Heart right ventricle (tissue), 16 donors: ENCODE results near the gene BCOR. TPM values are rescaled to one million over a fixed set of nuclear protein-coding genes. Genes with fewer than 3 reads are reported as not detected.

Source experiments
- ATAC-seq, 8 donors: fragments of 200-7000 bp; cut with Tn5 transposase; one replicate each; pipeline ENCODE4 v1.9.1; 2020; ENCODE audit warnings: mild to moderate bottlenecking in 8 of 8, moderate library complexity in 8 of 8, moderate number of reproducible peaks in 1 of 8
- DNase-seq, 2 donors: peaks; one replicate each; pipeline ENCODE4 v3.0.0-alpha.2; 2020
- H3K27ac ChIP-seq, 10 donors: fragments of 200-600 bp; sonication (generic) in 2 of 10; one replicate each; pipeline versions ENCODE4 v1.5.0 to v1.8.0; 2020 to 2022; ENCODE audit warnings: mild to moderate bottlenecking in 3 of 10
- H3K27me3 ChIP-seq, 7 donors: fragments of 200-600 bp; one replicate each; pipeline ENCODE4 v1.8.0; 2021 to 2022; ENCODE audit warnings: mild to moderate bottlenecking in 2 of 7
- H3K36me3 ChIP-seq, 9 donors: fragments of 200-600 bp; sonication (generic) in 1 of 9; one replicate each; pipeline versions ENCODE4 v1.5.0 to v1.8.0; 2020 to 2022; ENCODE audit warnings: mild to moderate bottlenecking in 2 of 9
- H3K4me1 ChIP-seq, 9 donors: fragments of 200-600 bp; sonication (generic) in 1 of 9; one replicate each; pipeline versions ENCODE4 v1.5.0 to v1.8.0; 2020 to 2022; ENCODE audit warnings: mild to moderate bottlenecking in 4 of 9
- H3K4me3 ChIP-seq, 10 donors: fragments of 200-600 bp; sonication (generic) in 2 of 10; one replicate each; pipeline versions ENCODE4 v1.5.0 to v1.8.0; 2020 to 2022; ENCODE audit warnings: mild to moderate bottlenecking in 7 of 10, moderate library complexity in 2 of 10
- H3K9me3 ChIP-seq, 11 donors: fragments of 200-600 bp in 10 of 11; sonication (generic) in 2 of 11; one replicate each; pipeline versions ENCODE4 v1.5.0 to v1.8.0; 2013 to 2022; ENCODE audit warnings: mild to moderate bottlenecking in 2 of 11, control low read depth in 1 of 11, moderate library complexity in 1 of 11
- CTCF ChIP-seq, 9 donors: fragments of 200-600 bp; sonication (generic) in 2 of 9; IDR thresholded peaks; one replicate each; pipeline versions ENCODE4 v1.5.0 to v1.8.0; 2021 to 2022; ENCODE audit warnings: antibody characterized with exemption in 9 of 9, mild to moderate bottlenecking in 5 of 9, moderate library complexity in 1 of 9
- WGBS, 2 donors: extraction: QIAGEN DNeasy Blood & Tissue Kit; methylation state at CpG; one replicate each; pipeline ENCODE4 v1.1.7; 2013; ENCODE audit warnings: inconsistent platforms in 1 of 2; 5-methylcytosine and 5-hydroxymethylcytosine counted together
- intact Hi-C, 10 donors: fragments of 100-400 bp; cut with DNase I; formaldehyde crosslinking; loops; one replicate each; pipeline versions ENCODE4 v1.11.1 to v1.14.2; 2022
- polyA plus RNA-seq, 2 donors: library from polyadenylated mRNA; stranded (reverse); fragments of 200-250 nt; gene quantifications; one replicate each; pipeline ENCODE4 v1.2.3, GENCODE V29; 2013
- total RNA-seq, 10 donors: library from RNA; stranded (reverse); fragmentation: NEBNext Ultra II Directional in 3 of 10; extraction: Animal tissue kit (Norgen Biotek cat#: 25700) in 3 of 10; gene quantifications; one replicate each; pipeline versions ENCODE4 v1.2.1 to v1.2.4, GENCODE V29; 2021 to 2023
- donor health status: Arrhythmogenic right ventricular cardiomyopathy.
- donor health status: ischemic (EF 13 %, LVEDD 7.1; RV severe dilation, severe dysfunction).
- donor health status: healthy with polysubstance abuse.
- donor health status: DM: no; HTN: yes; CAD: no.
- donor health status: DM: no; HTN: no; CAD: no.
- donor health status: ischemic (EF 25% LVEDD 6.9; RV normal size, moderate dysfunction).
- donor health status: ischemic (EF 25% LVEDD 5.7; RV mildly dilated, moderate dysfunction).
- donor health status: healthy.
- donor health status: DM: yes; HTN: yes; CAD: no.
- donor health status: Ischemic cardiomyopathy.
- donor health status: ischemic (EF 35%, LVEDD 5.7; RV mildly dilated, moderate dysfunction).
- donor health status: nonischemic (EF 11% LVEDD 7.7; RV severe dilation, severe dysfunction).
- donor health status: DM: yes; HTN: yes; CAD: no.
- donor health status: PGD.
- donor health status: ischemic (EF 29% LVEDD 5.4; RV normal size, mild dysfunction).
- donor health status: nonischemic (EF 23%, LVEDD 6.1; RV moderate dilation, normal function).

The BCOR gene
- total and polyA plus RNA-seq, 12 donors = 9.1 to 27.2 (median 19.2) TPM

DNA sequence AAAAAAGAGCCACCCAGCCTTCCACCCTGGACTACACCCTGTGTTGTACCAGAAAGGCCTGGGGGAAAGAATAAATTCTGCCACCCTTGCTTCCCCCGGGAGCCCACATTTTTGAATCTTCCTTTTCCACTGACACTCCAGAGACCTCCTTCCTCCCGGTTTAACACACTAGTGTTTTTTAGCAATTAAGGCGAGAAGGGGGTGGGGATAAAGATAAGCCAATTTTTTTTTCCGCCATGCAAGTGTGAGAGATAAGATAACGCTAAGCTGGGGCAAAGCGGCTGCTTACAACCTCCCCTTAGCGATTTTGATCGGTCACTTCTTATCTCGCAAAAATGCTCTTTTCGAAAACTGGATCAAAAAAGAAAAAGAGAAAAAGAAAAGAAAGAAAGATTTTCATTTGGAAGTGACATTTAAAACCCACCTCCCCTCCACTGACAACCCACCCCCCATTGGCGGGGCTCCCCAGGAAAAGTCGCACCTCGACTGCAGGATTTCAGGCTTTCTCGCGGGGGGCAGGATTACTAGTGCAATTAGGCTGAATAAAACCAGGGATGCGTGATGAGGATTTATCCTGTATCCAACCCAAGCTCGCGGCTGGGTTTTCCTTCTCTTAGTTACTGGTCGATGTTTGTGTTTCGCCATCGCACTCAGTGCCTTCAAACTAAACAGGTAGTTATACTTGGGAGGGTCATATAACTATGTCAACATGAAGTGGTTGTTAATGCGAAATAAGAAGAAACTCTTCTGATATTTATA, 6.0 kb upstream of the BCOR start:
- Histone ChIP-seq H3K4me3 (no peak overlapping the region), H3K27me3 (peaks cover 0 to 99% (median 0%) of the 10 kb centered on the region in 7 donors), H3K27ac (peak overlapping the region in 1 of 10 donors; percentile 89), H3K4me1 (peaks cover 2 to 54% (median 36%) of the 10 kb centered on the region in 9 donors), H3K9me3 (peaks cover 0 to 6% (median 0%) of the 10 kb centered on the region in 11 donors), H3K36me3 (no peaks in the 10 kb centered on the region)
- TF ChIP-seq CTCF (IDR thresholded peaks at IDR 0.05) = no peak
- intact Hi-C loops = loop anchor here in 5 of 10 donors (2.0 to 10.0 kb wide), 6 partner anchors 51 to 289 kb away; no protein-coding TSS in a partner anchor
- WGBS, 2 donors = 91 to 97% methylated on average over 22 of the region's 22 CpGs
- no peak for DNase-seq
- no peak for ATAC-seq

- no peaks in the 10 kb centered on the region for H3K9me3 ChIP-seq
- H3K27ac ChIP-seq = no peak overlapping the region
- no peak for ATAC-seq
- 91 to 96% methylated on average over 51 to 65 of the region's 65 CpGs for WGBS, 2 donors
- intact Hi-C loops = loop anchor here in 3 of 10 donors (10.0 kb wide), 4 partner anchors 52 to 288 kb away; no protein-coding TSS in a partner anchor
- H3K4me1 ChIP-seq = peaks cover under 1 to 45% (median 26%) of the 10 kb centered on the region in 9 donors
- peaks cover 0 to 99% (median 0%) of the 10 kb centered on the region in 7 donors for H3K27me3 ChIP-seq
- TF ChIP-seq CTCF (IDR thresholded peaks at IDR 0.05) = no peak
- no peaks in the 10 kb centered on the region for H3K36me3 ChIP-seq
- no peak overlapping the region for H3K4me3 ChIP-seq
- no peak for DNase-seq
These were observed 4.9 kb upstream of the BCOR start for GRCh38 chrX:40102393-40103381.

DNA sequence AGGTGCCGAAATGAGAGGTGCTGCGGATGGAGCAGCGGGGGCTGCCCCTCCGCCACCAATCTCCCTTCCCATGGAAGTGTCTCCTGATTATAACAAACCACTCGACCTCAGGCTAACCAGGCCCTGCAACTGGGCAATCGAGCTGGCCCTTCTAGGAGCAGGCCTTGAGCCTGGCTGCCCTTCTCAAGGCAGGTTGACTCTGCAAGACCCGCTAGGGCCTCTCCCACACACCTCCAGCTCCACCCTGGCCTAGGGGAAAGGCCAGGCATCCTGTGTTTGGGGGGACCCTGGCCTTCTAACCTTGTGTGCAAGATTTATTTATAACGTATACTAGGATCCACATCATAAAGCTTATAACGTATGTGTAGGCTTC, 3.7 kb upstream of the BCOR start:
- no peak for DNase-seq
- Histone ChIP-seq H3K4me1 (peaks cover 0 to 32% (median 20%) of the 10 kb centered on the region in 9 donors), H3K9me3 (no peaks in the 10 kb centered on the region), H3K36me3 (no peaks in the 10 kb centered on the region), H3K4me3 (peak overlapping the region in 1 of 10 donors; percentile 10), H3K27ac (no peak overlapping the region), H3K27me3 (peaks cover 0 to 99% (median 0%) of the 10 kb centered on the region in 7 donors)
- 91 to 100% methylated on average over 8 to 9 of the region's 9 CpGs for WGBS, 2 donors
- ATAC-seq = no peak
- no peak for TF ChIP-seq CTCF (IDR thresholded peaks at IDR 0.05)
- intact Hi-C loops = loop anchor here in 3 of 10 donors (10.0 kb wide), 4 partner anchors 53 to 287 kb away; no protein-coding TSS in a partner anchor
